GM12878 (cell line): ENCODE measurements around the gene SLC4A3. TPM values are rescaled to one million over a fixed set of nuclear protein-coding genes. Genes with fewer than 3 reads are reported as not detected.

Experiments used
- ATAC-seq: fragments of 200-7000 bp; cut with Tn5 transposase; 3 replicates; pipeline ENCODE4 v1.9.1; 2020; ENCODE audit warnings: mild to moderate bottlenecking, moderate library complexity
- BruUV-seq: library from RNA; stranded (reverse); fragments of 400-500 nt; replicated peaks from 2 replicates; lab custom pipeline; 2021; lab: Mats Ljungman, UMichigan
- CTCF ChIA-PET: fragments of 300-600 bp; sonication (Branson Sonifier 250); formaldehyde crosslinking; extraction: SDS; loops from one replicate; lab custom pipeline; 2021; ENCODE audit warnings: inconsistent platforms; lab: Yijun Ruan, JAX
- POLR2A ChIA-PET: fragments of 350-600 bp; formaldehyde crosslinking; extraction: SDS; loops from one replicate; lab custom pipeline; 2021; ENCODE audit warnings: inconsistent platforms; lab: Charles Lee
- RAD21 ChIA-PET: fragments of 300-600 bp; sonication (Branson Sonifier 250); formaldehyde crosslinking; loops from one replicate; lab custom pipeline; 2023; ENCODE audit warnings: antibody characterized with exemption; ENCODE audit not compliant: unreplicated experiment; lab: Charles Lee
- SMC1A ChIA-PET: fragments of 300-600 bp; sonication (Branson Sonifier 250); formaldehyde crosslinking; loops from one replicate; lab custom pipeline; 2023; ENCODE audit not compliant: unreplicated experiment, uncharacterized antibody; lab: Charles Lee
- DNase-seq: peaks from one replicate; pipeline ENCODE4 v3.0.0-alpha.2; 2011; ENCODE audit warnings: low read depth, low spot score
- FAIRE-seq: peaks from 3 replicates; lab custom pipeline; 2011; peaks lifted over from hg19 to GRCh38; lab: Jason Lieb, UNC
- H2AFZ ChIP-seq: 2 replicates; pipeline ENCODE4 v1.6.0; 2011; ENCODE audit warnings: low read depth, low read length, control low read depth; ENCODE audit not compliant: control insufficient read depth
- H3K27ac ChIP-seq: 2 replicates; pipeline ENCODE4 v1.5.1; 2011; ENCODE audit warnings: control low read depth; ENCODE audit not compliant: control insufficient read depth, insufficient read depth
- H3K27me3 ChIP-seq, 2 experiments: replicated peaks in 1 of 2; 2 replicates each; pipeline versions ENCODE4 v1.6.0 to v1.6.1; 2011; ENCODE audit warnings: low read length in 1 of 2; ENCODE audit not compliant: control insufficient read depth in 2 of 2, insufficient read depth in 2 of 2
- H3K36me3 ChIP-seq, 2 experiments: 2 replicates each; pipeline ENCODE4 v1.5.1; 2011; ENCODE audit warnings: low read length in 1 of 2; ENCODE audit not compliant: control insufficient read depth in 2 of 2, insufficient read depth in 2 of 2
- H3K4me1 ChIP-seq: 2 replicates; pipeline ENCODE4 v1.6.1; 2011; ENCODE audit warnings: mild to moderate bottlenecking, low read length, moderate library complexity, mixed read lengths; ENCODE audit not compliant: control insufficient read depth, insufficient read depth
- H3K4me2 ChIP-seq: 2 replicates; pipeline ENCODE4 v1.6.0; 2011; ENCODE audit warnings: control low read depth; ENCODE audit not compliant: control insufficient read depth, insufficient read depth
- H3K4me3 ChIP-seq: fragments of 200-600 bp; sonication (generic); 2 replicates; pipeline ENCODE4 v1.5.1; 2016
- H3K79me2 ChIP-seq: 2 replicates; pipeline ENCODE4 v1.6.0; 2011; ENCODE audit warnings: low read length; ENCODE audit not compliant: control insufficient read depth, insufficient read depth
- H3K9ac ChIP-seq: 2 replicates; pipeline ENCODE4 v1.8.0; 2011; ENCODE audit warnings: low read length, control low read depth, mixed read lengths; ENCODE audit not compliant: control insufficient read depth, insufficient read depth
- H3K9me3 ChIP-seq: replicated peaks from 3 replicates; pipeline ENCODE4 v1.5.1; 2011; ENCODE audit warnings: mild to moderate bottlenecking, low read length; ENCODE audit not compliant: control insufficient read depth, insufficient read depth
- H4K20me1 ChIP-seq: 2 replicates; pipeline ENCODE4 v1.6.0; 2011; ENCODE audit not compliant: control insufficient read depth, insufficient read depth
- CHD2 ChIP-seq: IDR thresholded peaks from 2 replicates; pipeline ENCODE4 v1.6.1; 2011; ENCODE audit warnings: low read depth, low read length, improper control_type of control experiment, borderline replicate concordance
- CHD4 ChIP-seq: fragments of 200-600 bp; sonication (generic); IDR thresholded peaks from 2 replicates; pipeline ENCODE4 v1.6.1; 2016; ENCODE audit warnings: mild to moderate bottlenecking
- CUX1 ChIP-seq: IDR thresholded peaks from 2 replicates; pipeline ENCODE4 v1.6.1; 2012; ENCODE audit warnings: improper control_type of control experiment, low read depth, low read length; ENCODE audit not compliant: insufficient replicate concordance
- FOXM1 ChIP-seq: IDR thresholded peaks from 2 replicates; pipeline ENCODE4 v1.6.1; 2012; ENCODE audit warnings: low read depth, mild to moderate bottlenecking, inconsistent platforms, low read length, moderate library complexity
- NRF1 ChIP-seq: conservative IDR thresholded peaks from 2 replicates; pipeline ENCODE4 v1.6.1; 2011; ENCODE audit warnings: mild to moderate bottlenecking, low read depth, low read length, improper control_type of control experiment
- PAX5 ChIP-seq: IDR thresholded peaks from 2 replicates; pipeline ENCODE4 v1.6.1; 2011; ENCODE audit warnings: low read depth, low read length, borderline replicate concordance
- SMAD1 ChIP-seq: fragments of 450-650 bp; IDR thresholded peaks from 2 replicates; pipeline ENCODE4 v1.6.1; 2018; ENCODE audit warnings: mild to moderate bottlenecking, low read depth; ENCODE audit not compliant: partially characterized antibody
- TAF1 ChIP-seq: IDR thresholded peaks from 2 replicates; pipeline ENCODE4 v1.6.1; 2011; ENCODE audit warnings: mild to moderate bottlenecking, low read depth, low read length, borderline replicate concordance
- TCF7 ChIP-seq: IDR thresholded peaks from 2 replicates; pipeline ENCODE4 v1.6.1; 2014; ENCODE audit warnings: antibody characterized with exemption, borderline replicate concordance
- WGBS: methylation state at CpG from one replicate; pipeline ENCODE4 v1.1.6; 2016; ENCODE audit warnings: low lambda C conversion rate; ENCODE audit not compliant: insufficient replicate concordance, insufficient coverage; ENCODE audit errors: missing lambda C conversion rate; 5-methylcytosine and 5-hydroxymethylcytosine counted together
- in situ Hi-C: fragments of 300-500 bp; cut with MboI; formaldehyde crosslinking; loops from 9 replicates; pipeline ENCODE4 v1.14.3; 2018; ENCODE audit warnings: mixed read lengths
- intact Hi-C: fragments of 100-400 bp; cut with micrococcal nuclease; formaldehyde crosslinking; loops from one replicate; pipeline ENCODE4 v1.14.2; 2022; ENCODE audit not compliant: unreplicated experiment
- polyA plus RNA-seq, 11 experiments: library from polyadenylated mRNA; depleted of rRNA in 4 of 11; unstranded in 6 of 11; stranded (reverse) in 5 of 11; fragments of >200 nt; fragmentation: Nextera tagmentation in 4 of 11; fragmentation: Illumina TruSeq in 1 of 11; extraction: Ambion mirVana in 4 of 11; extraction: Trizol in 1 of 11; gene quantifications; 1 replicate in 1 of 11; 2 replicates in 10 of 11; pipeline versions ENCODE4 v1.2.1 to v1.2.3, GENCODE V29; 2011 to 2016; ENCODE audit warnings: inconsistent platforms in 2 of 11, missing spikeins in 2 of 11, low read depth in 1 of 11
- total RNA-seq, 4 experiments: library from RNA; depleted of rRNA in 3 of 4; stranded (reverse); fragments of >200 nt in 3 of 4; fragmentation: Illumina TruSeq in 1 of 4; extraction: Trizol in 1 of 4; gene quantifications; 2 replicates each; pipeline versions ENCODE4 v1.2.1 to v1.2.3, GENCODE V29; 2013 to 2021
- TF ChIP-seq, protein P1 (sequence below): fragments of 450-650 bp; IDR thresholded peaks from 2 replicates; pipeline ENCODE4 v1.6.1; 2018; ENCODE audit warnings: borderline replicate concordance, mild to moderate bottlenecking; ENCODE audit not compliant: partially characterized antibody
- TF ChIP-seq, protein P2 (sequence below): IDR thresholded peaks from 2 replicates; pipeline ENCODE4 v1.6.1; 2012; ENCODE audit warnings: low read length, inconsistent platforms

SLC4A3 gene
- total and polyA plus RNA-seq, 10 of the 15 experiments (the other 5 are each of a cell fraction or from before 2014, with no cell fraction given), result 0.05 to 0.08 TPM; not detected in 8

DNA sequence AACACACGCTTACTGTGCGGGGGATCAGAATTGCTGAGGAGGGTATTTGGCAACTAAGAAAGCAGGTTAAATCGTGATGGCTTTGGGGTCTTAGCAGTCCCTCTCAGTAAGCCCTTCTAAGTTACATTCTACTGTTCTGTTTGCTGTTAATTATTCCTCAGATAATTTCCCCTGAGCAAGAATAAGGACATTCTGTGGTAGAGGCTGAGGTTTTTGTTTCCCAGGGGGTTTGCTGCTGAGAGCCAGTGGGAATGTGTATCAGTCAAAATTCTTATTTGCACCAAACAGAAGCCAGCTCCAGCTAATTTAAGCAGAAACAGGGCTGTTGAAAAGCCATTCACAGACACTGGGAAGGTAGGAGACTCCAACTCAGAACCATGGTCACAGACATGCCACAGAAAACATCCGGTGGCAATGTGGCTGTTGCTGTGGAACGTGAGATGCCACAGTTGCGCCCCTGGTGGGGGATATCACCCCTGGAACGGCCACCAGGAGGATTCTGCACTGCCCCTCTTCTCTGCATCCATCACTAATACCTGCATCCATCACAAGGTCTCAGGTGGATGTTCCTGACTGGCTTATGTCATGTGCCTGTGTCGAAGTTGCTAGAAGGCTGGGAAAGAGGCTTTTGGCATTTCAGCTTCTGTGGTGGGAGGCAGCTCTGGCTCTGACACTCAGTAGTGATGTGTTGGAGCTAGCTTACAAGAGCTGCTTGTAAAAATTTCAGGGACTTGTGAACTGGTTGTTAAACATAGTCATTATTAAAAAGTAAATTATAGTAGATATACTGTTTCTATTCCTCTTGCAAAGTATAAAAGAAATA, 23.2 kb downstream of the SLC4A3 start:
- WGBS, result 42% methylated on average over 8 of the region's 8 CpGs
- BruUV-seq, result no TSS peak
- TF ChIP-seq, protein P1, sequence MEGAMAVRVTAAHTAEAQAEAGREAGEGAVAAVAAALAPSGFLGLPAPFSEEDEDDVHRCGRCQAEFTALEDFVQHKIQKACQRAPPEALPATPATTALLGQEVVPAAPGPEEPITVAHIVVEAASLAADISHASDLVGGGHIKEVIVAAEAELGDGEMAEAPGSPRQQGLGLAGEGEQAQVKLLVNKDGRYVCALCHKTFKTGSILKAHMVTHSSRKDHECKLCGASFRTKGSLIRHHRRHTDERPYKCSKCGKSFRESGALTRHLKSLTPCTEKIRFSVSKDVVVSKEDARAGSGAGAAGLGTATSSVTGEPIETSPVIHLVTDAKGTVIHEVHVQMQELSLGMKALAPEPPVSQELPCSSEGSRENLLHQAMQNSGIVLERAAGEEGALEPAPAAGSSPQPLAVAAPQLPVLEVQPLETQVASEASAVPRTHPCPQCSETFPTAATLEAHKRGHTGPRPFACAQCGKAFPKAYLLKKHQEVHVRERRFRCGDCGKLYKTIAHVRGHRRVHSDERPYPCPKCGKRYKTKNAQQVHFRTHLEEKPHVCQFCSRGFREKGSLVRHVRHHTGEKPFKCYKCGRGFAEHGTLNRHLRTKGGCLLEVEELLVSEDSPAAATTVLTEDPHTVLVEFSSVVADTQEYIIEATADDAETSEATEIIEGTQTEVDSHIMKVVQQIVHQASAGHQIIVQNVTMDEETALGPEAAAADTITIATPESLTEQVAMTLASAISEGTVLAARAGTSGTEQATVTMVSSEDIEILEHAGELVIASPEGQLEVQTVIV, result no peak
- TF ChIP-seq CUX1 (no peak), CHD2 (no peak), TAF1 (no peak), TCF7 (no peak), PAX5 (no peak), CHD4 (no peak), FOXM1 (no peak), NRF1 (no peak), SMAD1 (no peak)
- TF ChIP-seq, protein P2, sequence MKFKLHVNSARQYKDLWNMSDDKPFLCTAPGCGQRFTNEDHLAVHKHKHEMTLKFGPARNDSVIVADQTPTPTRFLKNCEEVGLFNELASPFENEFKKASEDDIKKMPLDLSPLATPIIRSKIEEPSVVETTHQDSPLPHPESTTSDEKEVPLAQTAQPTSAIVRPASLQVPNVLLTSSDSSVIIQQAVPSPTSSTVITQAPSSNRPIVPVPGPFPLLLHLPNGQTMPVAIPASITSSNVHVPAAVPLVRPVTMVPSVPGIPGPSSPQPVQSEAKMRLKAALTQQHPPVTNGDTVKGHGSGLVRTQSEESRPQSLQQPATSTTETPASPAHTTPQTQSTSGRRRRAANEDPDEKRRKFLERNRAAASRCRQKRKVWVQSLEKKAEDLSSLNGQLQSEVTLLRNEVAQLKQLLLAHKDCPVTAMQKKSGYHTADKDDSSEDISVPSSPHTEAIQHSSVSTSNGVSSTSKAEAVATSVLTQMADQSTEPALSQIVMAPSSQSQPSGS, result no peak

More for the DNA sequence above, 23.2 kb downstream of the SLC4A3 start:
- H3K4me1 ChIP-seq, result no peaks in the 10 kb centered on the region
- no peak overlapping the region for H3K4me2 ChIP-seq
- no peak overlapping the region for H3K27ac ChIP-seq
- in situ Hi-C loops (no loop called here), intact Hi-C loops (no loop called here)
- DNase-seq (no peak), ATAC-seq (no peak), FAIRE-seq (no peak)
- RAD21 ChIA-PET, result interaction anchor here (1.5 kb wide), 1 partner anchor 39 kb away, joined by 3 read pairs; no protein-coding TSS in a partner anchor
- H3K27me3 ChIP-seq, result peaks cover 0 to 2% of the 10 kb centered on the region in 2 experiments; a peak in 1 of 4 replicates
- H3K9me3 ChIP-seq, result no peaks in the 10 kb centered on the region
- no peak overlapping the region for H2AFZ ChIP-seq
- H3K36me3 ChIP-seq, result no peaks in the 10 kb centered on the region
- H4K20me1 ChIP-seq, result no peaks in the 10 kb centered on the region
- POLR2A ChIA-PET, result no interaction called here
- SMC1A ChIA-PET, result interaction anchor here (1.2 kb wide), 1 partner anchor 8 kb away, joined by 4 read pairs; no protein-coding TSS in a partner anchor
- CTCF ChIA-PET, result interaction anchor here (1.6 to 4.6 kb wide), 3 partner anchors 8 to 109 kb away, joined by 5 to 16 read pairs (median 15); no protein-coding TSS in a partner anchor
- H3K4me3 ChIP-seq, result no peak overlapping the region
- H3K79me2 ChIP-seq, result no peaks in the 10 kb centered on the region
- no peak overlapping the region for H3K9ac ChIP-seq
